GM12872 (cell line): ENCODE results near the gene CMTM5.

Experiments
- TF ChIP-seq, protein P1 (sequence below): IDR thresholded peaks from 3 replicates; pipeline ENCODE4 v1.5.1; 2011; ENCODE audit warnings: low read depth, mild to moderate bottlenecking, low read length, moderate library complexity; ENCODE audit not compliant: insufficient read depth

Gene CMTM5

GRCh38 chr14:23375527-23376251 is 1.2 kb upstream of the CMTM5 start:
- TF ChIP-seq, protein P1, sequence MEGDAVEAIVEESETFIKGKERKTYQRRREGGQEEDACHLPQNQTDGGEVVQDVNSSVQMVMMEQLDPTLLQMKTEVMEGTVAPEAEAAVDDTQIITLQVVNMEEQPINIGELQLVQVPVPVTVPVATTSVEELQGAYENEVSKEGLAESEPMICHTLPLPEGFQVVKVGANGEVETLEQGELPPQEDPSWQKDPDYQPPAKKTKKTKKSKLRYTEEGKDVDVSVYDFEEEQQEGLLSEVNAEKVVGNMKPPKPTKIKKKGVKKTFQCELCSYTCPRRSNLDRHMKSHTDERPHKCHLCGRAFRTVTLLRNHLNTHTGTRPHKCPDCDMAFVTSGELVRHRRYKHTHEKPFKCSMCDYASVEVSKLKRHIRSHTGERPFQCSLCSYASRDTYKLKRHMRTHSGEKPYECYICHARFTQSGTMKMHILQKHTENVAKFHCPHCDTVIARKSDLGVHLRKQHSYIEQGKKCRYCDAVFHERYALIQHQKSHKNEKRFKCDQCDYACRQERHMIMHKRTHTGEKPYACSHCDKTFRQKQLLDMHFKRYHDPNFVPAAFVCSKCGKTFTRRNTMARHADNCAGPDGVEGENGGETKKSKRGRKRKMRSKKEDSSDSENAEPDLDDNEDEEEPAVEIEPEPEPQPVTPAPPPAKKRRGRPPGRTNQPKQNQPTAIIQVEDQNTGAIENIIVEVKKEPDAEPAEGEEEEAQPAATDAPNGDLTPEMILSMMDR, result no peak

DNA sequence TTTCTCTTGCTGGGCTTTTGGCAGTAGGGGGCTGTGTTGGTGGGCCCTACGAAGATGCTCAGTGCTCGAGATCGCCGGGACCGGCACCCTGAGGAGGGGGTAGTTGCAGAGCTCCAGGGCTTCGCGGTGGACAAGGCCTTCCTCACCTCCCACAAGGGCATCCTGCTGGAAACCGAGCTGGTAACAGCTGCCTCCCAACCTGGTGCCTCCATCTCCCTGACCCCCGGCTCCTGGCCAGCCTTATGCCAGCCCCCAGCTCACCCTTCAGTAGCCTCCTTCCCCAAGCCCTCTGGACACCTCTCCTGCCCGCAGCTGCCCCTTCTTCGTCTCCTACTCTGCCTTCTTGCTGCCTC is 328 bp downstream of the CMTM5 start:
- TF ChIP-seq, protein P1, result no peak

- TF ChIP-seq, protein P1, result no peak
Measured at GRCh38 chr14:23377573-23378563, 1.0 kb downstream of the CMTM5 start.

GRCh38 chr14:23378612-23379220 is 1.9 kb downstream of the CMTM5 start:
- TF ChIP-seq, protein P1, result no peak

GRCh38 chr14:23379366-23380196 is 2.7 kb downstream of the CMTM5 start:
- TF ChIP-seq, protein P1, result peak; percentile 95

DNA sequence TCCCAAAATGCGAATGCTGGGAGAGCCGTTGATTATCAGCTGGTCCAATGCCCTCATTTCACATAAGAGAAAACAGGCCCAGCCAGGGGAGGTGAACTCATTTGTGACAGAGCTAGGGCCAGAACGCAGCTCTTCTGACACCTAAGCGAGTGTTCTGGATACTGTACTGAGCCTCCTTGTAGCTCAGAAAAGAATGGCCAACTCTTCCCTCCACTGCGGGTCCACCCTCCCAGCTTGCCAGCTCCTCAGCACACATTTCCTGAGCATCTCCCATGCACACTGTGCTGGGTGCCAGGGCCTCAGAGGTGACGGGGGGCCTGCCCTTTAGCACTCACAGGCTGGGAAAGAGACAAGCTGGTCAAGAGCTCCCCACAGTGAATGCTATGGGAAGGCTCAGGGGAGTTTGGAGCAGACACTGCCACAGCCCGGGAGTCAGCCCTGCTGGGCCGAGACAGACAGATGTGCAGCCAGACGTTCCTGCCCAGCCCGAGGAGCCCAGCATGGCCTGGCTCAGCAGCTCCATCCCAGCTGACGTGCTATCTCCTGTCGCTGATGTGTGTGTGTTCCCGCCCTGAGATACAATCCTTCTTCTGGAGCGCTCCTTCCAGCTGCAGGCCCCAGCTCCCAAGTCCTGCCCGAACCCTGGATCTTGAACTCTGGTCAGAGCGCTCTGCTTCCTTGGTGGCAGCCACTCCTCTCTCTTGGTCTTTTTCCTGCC is 3.5 kb downstream of the CMTM5 start:
- TF ChIP-seq, protein P1, result no peak
